ENCODE results near the gene TRHDE. TPM values are rescaled to one million over a fixed set of nuclear protein-coding genes. Genes with fewer than 3 reads are reported as not detected.

Gene TRHDE
- total and polyA plus RNA-seq, 2 donors (not counting 3 experiments of a cell fraction or from before 2014, with no cell fraction given): not detected

DNA sequence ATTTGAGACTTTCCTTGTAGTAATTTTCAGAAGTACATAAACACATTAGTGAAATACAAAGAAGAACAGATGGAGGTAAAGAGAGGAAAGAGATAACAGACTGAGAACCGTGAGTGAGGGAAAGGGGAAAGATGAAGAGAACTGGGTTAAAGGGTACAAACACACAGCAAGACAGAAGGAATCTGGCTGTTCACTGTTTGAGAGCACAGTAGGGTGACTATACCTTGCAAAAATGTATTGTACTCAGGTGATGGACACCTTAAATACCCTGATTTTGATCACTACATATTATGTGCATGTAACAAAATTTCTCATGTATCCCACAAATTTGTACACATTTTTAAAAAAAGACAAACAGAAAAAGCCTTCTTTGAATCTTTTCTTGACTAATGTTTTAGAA, 2.7 kb upstream of the TRHDE start:
- no peaks in the 10 kb centered on the region for H4K20me1 ChIP-seq (replicated peaks; ENCODE audit: control insufficient read depth, extremely low read depth, insufficient read depth, low read length)
- no peak overlapping the region for H3K4me2 ChIP-seq (ENCODE audit: insufficient read depth, low read length)
- DNase-seq (ENCODE audit: low read depth, low spot score) (no peak), FAIRE-seq (no peak)
- no peak overlapping the region for H3K9ac ChIP-seq (replicated peaks; ENCODE audit: extremely low read depth, insufficient read depth, low read length)
- BruUV-seq (replicated peaks): no TSS peak
- H3K27ac ChIP-seq (ENCODE audit: insufficient read depth, low read depth, low read length): no peak overlapping the region
- intact Hi-C loops (cut with micrococcal nuclease): no loop called here
- H3K36me3 ChIP-seq (ENCODE audit: control insufficient read depth in 2 of 2, extremely low read depth in 1 of 2, insufficient read depth in 2 of 2, low read length in 2 of 2): no peaks in the 10 kb centered on the region
- no peaks in the 10 kb centered on the region for H3K9me1 ChIP-seq (replicated peaks; ENCODE audit: control insufficient read depth, extremely low read depth, insufficient read depth, low read length)
- H2AFZ ChIP-seq (ENCODE audit: low read depth, low read length): no peak overlapping the region
- no peaks in the 10 kb centered on the region for H3K9me3 ChIP-seq (replicated peaks; ENCODE audit: control insufficient read depth, insufficient read depth, low read length)
- CTCF ChIA-PET: no interaction called here
- TF ChIP-seq EZH2 (IDR thresholded peaks at IDR 0.05; ENCODE audit: borderline replicate concordance, low read depth, low read length, severe bottlenecking) (no peak), JUN (IDR thresholded peaks at IDR 0.05; ENCODE audit: borderline replicate concordance, insufficient read depth, insufficient read length, low read depth) (no peak), GATA2 (IDR thresholded peaks at IDR 0.05; ENCODE audit: insufficient read depth, insufficient read length, low read depth, low read length) (no peak)
- H3K4me3 ChIP-seq (replicated peaks in 1 of 3; ENCODE audit: insufficient read depth in 1 of 3, low read depth in 1 of 3, low read length in 3 of 3): no peak overlapping the region
- no peaks in the 10 kb centered on the region for H3K4me1 ChIP-seq (ENCODE audit: control insufficient read depth, extremely low read depth, insufficient read depth, low read length)
- POLR2A ChIA-PET: no interaction called here
- peaks cover 33 to 44% of the 10 kb centered on the region in 2 experiments for H3K27me3 ChIP-seq (ENCODE audit: control insufficient read depth in 2 of 2, insufficient read depth in 2 of 2, low read length in 2 of 2)
- no peaks in the 10 kb centered on the region for H3K79me2 ChIP-seq (ENCODE audit: control insufficient read depth, insufficient read depth, low read length)
- dilution Hi-C loops (cut with MboI; ENCODE audit: extremely low pct_ligation_motif_present, low sequenced_read_pairs): no loop called here

GRCh38 chr12:72270246-72270645, 1.9 kb upstream of the TRHDE start:
- Histone ChIP-seq H3K9me1 (replicated peaks; ENCODE audit: control insufficient read depth, extremely low read depth, insufficient read depth, low read length) (no peaks in the 10 kb centered on the region), H3K27ac (ENCODE audit: insufficient read depth, low read depth, low read length) (no peak overlapping the region), H3K4me2 (ENCODE audit: insufficient read depth, low read length) (no peak overlapping the region), H3K9ac (replicated peaks; ENCODE audit: extremely low read depth, insufficient read depth, low read length) (no peak overlapping the region), H3K36me3 (ENCODE audit: control insufficient read depth in 2 of 2, extremely low read depth in 1 of 2, insufficient read depth in 2 of 2, low read length in 2 of 2) (no peaks in the 10 kb centered on the region), H3K4me1 (ENCODE audit: control insufficient read depth, extremely low read depth, insufficient read depth, low read length) (no peaks in the 10 kb centered on the region), H4K20me1 (replicated peaks; ENCODE audit: control insufficient read depth, extremely low read depth, insufficient read depth, low read length) (no peaks in the 10 kb centered on the region), H3K4me3 (replicated peaks in 1 of 3; ENCODE audit: insufficient read depth in 1 of 3, low read depth in 1 of 3, low read length in 3 of 3) (no peak overlapping the region), H2AFZ (ENCODE audit: low read depth, low read length) (no peak overlapping the region), H3K9me3 (replicated peaks; ENCODE audit: control insufficient read depth, insufficient read depth, low read length) (no peaks in the 10 kb centered on the region), H3K79me2 (ENCODE audit: control insufficient read depth, insufficient read depth, low read length) (no peaks in the 10 kb centered on the region), H3K27me3 (ENCODE audit: control insufficient read depth in 2 of 2, insufficient read depth in 2 of 2, low read length in 2 of 2) (peaks cover 33 to 49% of the 10 kb centered on the region in 2 experiments)
- intact Hi-C loops (cut with micrococcal nuclease) (no loop called here), dilution Hi-C loops (cut with MboI; ENCODE audit: extremely low pct_ligation_motif_present, low sequenced_read_pairs) (no loop called here)
- no peak for DNase-seq (ENCODE audit: low read depth, low spot score)
- no peak for FAIRE-seq
- TF ChIP-seq CTCF (IDR thresholded peaks at IDR 0.05; ENCODE audit: extremely low read depth in 1 of 2, insufficient read depth in 1 of 2, low read depth in 1 of 2, low read length in 2 of 2) (no peak), POLR2AphosphoS5 (IDR thresholded peaks at IDR 0.05; ENCODE audit: insufficient read depth, low read depth, low read length) (no peak), EZH2 (IDR thresholded peaks at IDR 0.05; ENCODE audit: borderline replicate concordance, low read depth, low read length, severe bottlenecking) (no peak)
- ChIA-PET POLR2A (no interaction called here), CTCF (no interaction called here)
- no TSS peak for BruUV-seq (replicated peaks)
